ENCODE data around the gene RAI2. TPM values are rescaled to one million over a fixed set of nuclear protein-coding genes. Genes with fewer than 3 reads are reported as not detected.

The RAI2 gene
- total and polyA plus RNA-seq, 2 donors (not counting 1 experiment from before 2014, with no cell fraction given) = 0.91 to 2.1 TPM

DNA sequence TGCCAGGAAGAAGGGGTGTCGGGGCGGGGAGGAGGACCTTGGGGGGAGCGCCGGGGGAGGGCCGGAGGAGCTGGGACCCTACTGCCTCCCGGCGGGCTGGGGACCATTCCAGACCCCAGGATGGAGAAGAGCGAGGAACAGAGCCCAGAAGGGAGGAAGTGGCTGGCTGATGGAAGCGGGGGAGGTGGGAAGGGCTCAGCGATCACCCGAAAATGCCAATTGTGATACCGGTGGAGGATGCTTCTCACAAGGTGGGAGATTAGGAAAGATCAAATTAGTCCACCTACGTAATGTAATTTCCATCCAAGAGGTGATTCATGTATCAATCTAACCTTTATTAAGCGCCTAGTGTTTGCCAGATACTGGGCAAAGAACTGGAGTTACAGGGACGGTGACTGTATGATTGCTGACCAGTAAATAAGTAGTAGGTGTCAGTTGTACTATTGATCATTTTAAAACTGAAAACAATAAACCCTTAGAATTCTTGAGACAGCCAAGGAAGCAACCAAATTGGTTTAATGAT is 452 bp upstream of the RAI2 start:
- no peaks in the 10 kb centered on the region for H4K20me1 ChIP-seq (ENCODE audit: control insufficient read depth, extremely low read depth, insufficient read depth, low read length)
- no peaks in the 10 kb centered on the region for H3K9me3 ChIP-seq (ENCODE audit: control insufficient read depth, insufficient read depth, low read depth, low read length)
- H3K36me3 ChIP-seq (ENCODE audit: control insufficient read depth, insufficient read depth, low read length) = no peaks in the 10 kb centered on the region
- no peak overlapping the region for H3K27ac ChIP-seq (ENCODE audit: insufficient read depth, low read length)
- H3K79me2 ChIP-seq (ENCODE audit: control insufficient read depth, insufficient read depth, low read length) = no peaks in the 10 kb centered on the region
- TF ChIP-seq, protein P1, sequence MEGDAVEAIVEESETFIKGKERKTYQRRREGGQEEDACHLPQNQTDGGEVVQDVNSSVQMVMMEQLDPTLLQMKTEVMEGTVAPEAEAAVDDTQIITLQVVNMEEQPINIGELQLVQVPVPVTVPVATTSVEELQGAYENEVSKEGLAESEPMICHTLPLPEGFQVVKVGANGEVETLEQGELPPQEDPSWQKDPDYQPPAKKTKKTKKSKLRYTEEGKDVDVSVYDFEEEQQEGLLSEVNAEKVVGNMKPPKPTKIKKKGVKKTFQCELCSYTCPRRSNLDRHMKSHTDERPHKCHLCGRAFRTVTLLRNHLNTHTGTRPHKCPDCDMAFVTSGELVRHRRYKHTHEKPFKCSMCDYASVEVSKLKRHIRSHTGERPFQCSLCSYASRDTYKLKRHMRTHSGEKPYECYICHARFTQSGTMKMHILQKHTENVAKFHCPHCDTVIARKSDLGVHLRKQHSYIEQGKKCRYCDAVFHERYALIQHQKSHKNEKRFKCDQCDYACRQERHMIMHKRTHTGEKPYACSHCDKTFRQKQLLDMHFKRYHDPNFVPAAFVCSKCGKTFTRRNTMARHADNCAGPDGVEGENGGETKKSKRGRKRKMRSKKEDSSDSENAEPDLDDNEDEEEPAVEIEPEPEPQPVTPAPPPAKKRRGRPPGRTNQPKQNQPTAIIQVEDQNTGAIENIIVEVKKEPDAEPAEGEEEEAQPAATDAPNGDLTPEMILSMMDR (conservative IDR thresholded peaks at IDR 0.05 in 1 of 2, IDR thresholded peaks at IDR 0.05 in 1 of 2; ENCODE audit: low read depth in 1 of 2, low read length in 2 of 2) = no peak
- peak; percentile 44 for TF ChIP-seq EZH2 (IDR thresholded peaks at IDR 0.05; ENCODE audit: low read length, missing control alignments)
- H3K4me1 ChIP-seq (ENCODE audit: control insufficient read depth, extremely low read depth, insufficient read depth, low read length) = no peaks in the 10 kb centered on the region
- DNase-seq (ENCODE audit: low read depth in 2 of 2) = no peak
- H3K9ac ChIP-seq (ENCODE audit: insufficient read depth, low read length) = no peak overlapping the region
- no peak overlapping the region for H3K4me3 ChIP-seq (replicated peaks in 1 of 4; ENCODE audit: control extremely low read depth in 1 of 4, insufficient read depth in 1 of 4, low read depth in 3 of 4, low read length in 4 of 4)
- H3K4me2 ChIP-seq (ENCODE audit: extremely low read depth, insufficient read depth, low read length) = no peak overlapping the region
- no peak overlapping the region for H2AFZ ChIP-seq (ENCODE audit: low read length)
- H3K27me3 ChIP-seq (ENCODE audit: control insufficient read depth, insufficient read depth, low read length) = peaks cover 2% of the 10 kb centered on the region

DNA sequence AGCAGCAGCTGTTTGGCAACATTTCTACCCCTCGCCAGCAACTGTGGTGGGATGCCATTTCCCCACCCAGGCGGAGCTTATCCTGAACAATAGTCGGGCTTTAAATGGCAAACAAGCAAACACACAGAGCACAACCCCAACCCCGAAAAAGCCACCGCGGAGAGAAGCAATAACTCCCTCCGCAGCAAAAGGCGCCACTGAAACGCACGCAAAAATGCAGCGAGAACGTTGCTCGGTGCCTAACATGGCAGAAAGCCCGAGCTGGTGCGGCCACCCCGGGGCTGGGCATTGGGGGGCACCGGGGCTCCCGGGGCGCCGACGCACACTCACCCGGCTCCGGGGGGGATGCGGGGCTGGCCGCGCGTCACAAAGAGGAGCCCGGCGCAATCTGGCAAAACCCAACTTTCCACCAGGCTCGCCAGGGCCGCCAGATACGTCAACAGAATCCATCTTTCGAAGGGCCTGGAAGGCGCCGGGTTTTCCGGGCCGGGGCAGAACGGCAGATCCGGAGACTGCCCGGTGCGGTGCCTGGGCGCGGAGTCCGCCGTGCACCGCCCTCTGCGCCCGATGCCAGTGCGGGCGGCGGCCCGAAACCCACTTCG is 818 bp downstream of the RAI2 start:
- H3K4me2 ChIP-seq (ENCODE audit: extremely low read depth, insufficient read depth, low read length) = peak overlapping the region; percentile 71
- H3K27me3 ChIP-seq (ENCODE audit: control insufficient read depth, insufficient read depth, low read length) = peaks cover 2% of the 10 kb centered on the region
- H4K20me1 ChIP-seq (ENCODE audit: control insufficient read depth, extremely low read depth, insufficient read depth, low read length) = no peaks in the 10 kb centered on the region
- peak in 1 of 2 donors; percentile 1 for DNase-seq (ENCODE audit: low read depth in 2 of 2)
- H3K36me3 ChIP-seq (ENCODE audit: control insufficient read depth, insufficient read depth, low read length) = no peaks in the 10 kb centered on the region
- no peaks in the 10 kb centered on the region for H3K9me3 ChIP-seq (ENCODE audit: control insufficient read depth, insufficient read depth, low read depth, low read length)
- no peaks in the 10 kb centered on the region for H3K79me2 ChIP-seq (ENCODE audit: control insufficient read depth, insufficient read depth, low read length)
- no peak overlapping the region for H2AFZ ChIP-seq (ENCODE audit: low read length)
- H3K4me3 ChIP-seq (replicated peaks in 1 of 4; ENCODE audit: control extremely low read depth in 1 of 4, insufficient read depth in 1 of 4, low read depth in 3 of 4, low read length in 4 of 4) = peak overlapping the region; percentile 38 to 68 (median 48)
- H3K4me1 ChIP-seq (ENCODE audit: control insufficient read depth, extremely low read depth, insufficient read depth, low read length) = no peaks in the 10 kb centered on the region
- TF ChIP-seq, protein P1 (conservative IDR thresholded peaks at IDR 0.05 in 1 of 2, IDR thresholded peaks at IDR 0.05 in 1 of 2; ENCODE audit: low read depth in 1 of 2, low read length in 2 of 2) = no peak
- TF ChIP-seq EZH2 (IDR thresholded peaks at IDR 0.05; ENCODE audit: low read length, missing control alignments) = no peak
- H3K27ac ChIP-seq (ENCODE audit: insufficient read depth, low read length) = no peak overlapping the region
- no peak overlapping the region for H3K9ac ChIP-seq (ENCODE audit: insufficient read depth, low read length)

DNA sequence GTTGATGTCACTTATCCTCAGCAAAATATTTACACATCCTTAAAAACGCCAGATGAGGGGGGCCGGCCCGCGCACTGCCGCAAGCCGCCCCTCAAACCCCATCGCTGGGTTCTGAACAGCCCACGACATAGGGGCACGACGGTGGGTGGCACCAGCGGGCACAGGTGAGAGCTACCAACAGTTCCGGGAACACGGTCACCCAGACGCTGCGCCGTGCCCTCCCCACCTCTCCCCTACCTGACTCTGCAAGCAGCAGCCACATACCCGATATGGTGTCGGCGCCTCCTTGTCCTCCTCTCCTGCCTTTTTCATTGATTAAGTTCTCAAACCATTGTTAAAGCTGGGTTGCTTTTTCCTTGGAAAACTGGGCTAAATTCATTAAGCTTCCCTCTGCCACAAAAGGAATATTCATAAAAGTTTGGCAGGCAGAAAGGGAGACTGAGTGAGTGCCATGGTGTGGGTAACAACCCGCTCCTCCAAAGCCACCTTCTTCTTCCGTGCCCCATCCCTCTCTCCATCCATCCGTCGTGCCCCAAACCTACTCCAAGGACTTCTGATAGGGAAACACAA is 1.4 kb downstream of the RAI2 start:
- DNase-seq (ENCODE audit: low read depth in 2 of 2) = no peak
- H3K36me3 ChIP-seq (ENCODE audit: control insufficient read depth, insufficient read depth, low read length) = no peaks in the 10 kb centered on the region
- peak overlapping the region; percentile 71 for H3K4me2 ChIP-seq (ENCODE audit: extremely low read depth, insufficient read depth, low read length)
- no peaks in the 10 kb centered on the region for H3K9me3 ChIP-seq (ENCODE audit: control insufficient read depth, insufficient read depth, low read depth, low read length)
- no peaks in the 10 kb centered on the region for H4K20me1 ChIP-seq (ENCODE audit: control insufficient read depth, extremely low read depth, insufficient read depth, low read length)
- no peaks in the 10 kb centered on the region for H3K4me1 ChIP-seq (ENCODE audit: control insufficient read depth, extremely low read depth, insufficient read depth, low read length)
- no peak overlapping the region for H3K9ac ChIP-seq (ENCODE audit: insufficient read depth, low read length)
- peak overlapping the region; percentile 38 to 68 (median 48) for H3K4me3 ChIP-seq (replicated peaks in 1 of 4; ENCODE audit: control extremely low read depth in 1 of 4, insufficient read depth in 1 of 4, low read depth in 3 of 4, low read length in 4 of 4)
- peak; percentile 49 for TF ChIP-seq EZH2 (IDR thresholded peaks at IDR 0.05; ENCODE audit: low read length, missing control alignments)
- TF ChIP-seq, protein P1 (conservative IDR thresholded peaks at IDR 0.05 in 1 of 2, IDR thresholded peaks at IDR 0.05 in 1 of 2; ENCODE audit: low read depth in 1 of 2, low read length in 2 of 2) = no peak
- H2AFZ ChIP-seq (ENCODE audit: low read length) = no peak overlapping the region
- H3K27me3 ChIP-seq (ENCODE audit: control insufficient read depth, insufficient read depth, low read length) = peaks cover 2% of the 10 kb centered on the region
- H3K27ac ChIP-seq (ENCODE audit: insufficient read depth, low read length) = no peak overlapping the region
- no peaks in the 10 kb centered on the region for H3K79me2 ChIP-seq (ENCODE audit: control insufficient read depth, insufficient read depth, low read length)

Data from fibroblast of lung (primary cell).